SK-N-MC (cell line): Measurements from ENCODE around the gene CD83.

ENCODE experiments used
- EZH2 ChIP-seq: fragments of 200-600 bp; sonication (generic); IDR thresholded peaks from one replicate; pipeline ENCODE4 v1.6.1; 2017; ENCODE audit warnings: antibody characterized with exemption
- POLR2AphosphoS5 ChIP-seq: IDR thresholded peaks from 2 replicates; pipeline ENCODE4 v1.6.1; 2012; ENCODE audit warnings: mild to moderate bottlenecking, low read depth, low read length, borderline replicate concordance

DNA sequence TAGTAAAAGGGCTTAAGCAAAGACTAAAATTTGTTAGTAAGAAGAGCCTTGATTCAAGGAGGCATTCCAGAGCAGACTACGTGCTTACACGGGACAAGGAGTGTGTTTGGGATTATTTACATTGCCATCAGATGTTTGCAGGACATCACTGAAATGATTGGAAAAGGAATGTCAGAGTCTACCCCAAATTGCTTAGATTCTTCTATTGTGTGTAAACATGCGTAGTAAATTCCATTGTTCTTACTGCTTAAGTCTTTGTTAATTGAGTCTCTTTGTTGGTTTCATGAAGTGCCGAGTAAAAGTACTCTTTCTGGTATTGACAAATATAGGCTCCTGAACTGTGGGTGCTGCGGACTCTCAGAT is 60.5 kb downstream of the CD83 start:
- TF ChIP-seq POLR2AphosphoS5 (no peak), EZH2 (no peak)
